Measurements from ENCODE around the gene QKI.

DNA sequence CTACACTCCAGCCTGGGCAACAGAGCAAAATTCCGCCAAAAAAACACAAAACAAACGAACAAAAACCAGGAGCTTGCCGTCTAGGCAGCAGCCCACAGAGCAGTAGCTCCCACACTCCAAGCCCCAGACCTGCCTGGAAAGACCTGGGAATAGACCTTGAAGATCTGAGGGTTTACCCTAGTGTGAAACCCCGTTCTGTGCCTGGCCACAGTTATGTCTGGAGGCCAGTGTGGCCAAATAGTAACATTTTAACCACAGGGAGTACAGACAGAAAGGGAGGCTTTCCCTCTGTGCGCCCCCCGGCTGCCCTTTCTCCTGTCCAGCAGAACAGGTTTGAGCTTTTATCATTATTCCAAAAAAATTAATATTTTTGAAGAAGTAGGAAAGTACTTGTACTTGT, 172.4 kb downstream of the QKI start:
- TF ChIP-seq, protein P1, sequence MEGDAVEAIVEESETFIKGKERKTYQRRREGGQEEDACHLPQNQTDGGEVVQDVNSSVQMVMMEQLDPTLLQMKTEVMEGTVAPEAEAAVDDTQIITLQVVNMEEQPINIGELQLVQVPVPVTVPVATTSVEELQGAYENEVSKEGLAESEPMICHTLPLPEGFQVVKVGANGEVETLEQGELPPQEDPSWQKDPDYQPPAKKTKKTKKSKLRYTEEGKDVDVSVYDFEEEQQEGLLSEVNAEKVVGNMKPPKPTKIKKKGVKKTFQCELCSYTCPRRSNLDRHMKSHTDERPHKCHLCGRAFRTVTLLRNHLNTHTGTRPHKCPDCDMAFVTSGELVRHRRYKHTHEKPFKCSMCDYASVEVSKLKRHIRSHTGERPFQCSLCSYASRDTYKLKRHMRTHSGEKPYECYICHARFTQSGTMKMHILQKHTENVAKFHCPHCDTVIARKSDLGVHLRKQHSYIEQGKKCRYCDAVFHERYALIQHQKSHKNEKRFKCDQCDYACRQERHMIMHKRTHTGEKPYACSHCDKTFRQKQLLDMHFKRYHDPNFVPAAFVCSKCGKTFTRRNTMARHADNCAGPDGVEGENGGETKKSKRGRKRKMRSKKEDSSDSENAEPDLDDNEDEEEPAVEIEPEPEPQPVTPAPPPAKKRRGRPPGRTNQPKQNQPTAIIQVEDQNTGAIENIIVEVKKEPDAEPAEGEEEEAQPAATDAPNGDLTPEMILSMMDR (conservative IDR thresholded peaks at IDR 0.05 in 1 of 2, IDR thresholded peaks at IDR 0.05 in 1 of 2; ENCODE audit: low read depth in 1 of 2, low read length in 2 of 2), result no peak
- TF ChIP-seq EZH2 (IDR thresholded peaks at IDR 0.05; ENCODE audit: low read length, missing control alignments), result no peak
